ENCODE measurements around the gene FYN. TPM values are rescaled to one million over a fixed set of nuclear protein-coding genes. Genes with fewer than 3 reads are reported as not detected.

The FYN gene
- total RNA-seq, 4 donors from 2014 or later, result 55.3 to 249 (median 74.3) TPM

- H3K9me3 ChIP-seq, result no peaks in the 10 kb centered on the region
- H3K4me3 ChIP-seq, result no peak overlapping the region
- no peak for DNase-seq
- H3K36me3 ChIP-seq, result no peaks in the 10 kb centered on the region
- no peaks in the 10 kb centered on the region for H3K27me3 ChIP-seq
- no peak overlapping the region for H3K27ac ChIP-seq
- no peak for TF ChIP-seq POLR2A (IDR thresholded peaks at IDR 0.05)
- TF ChIP-seq, protein P1, sequence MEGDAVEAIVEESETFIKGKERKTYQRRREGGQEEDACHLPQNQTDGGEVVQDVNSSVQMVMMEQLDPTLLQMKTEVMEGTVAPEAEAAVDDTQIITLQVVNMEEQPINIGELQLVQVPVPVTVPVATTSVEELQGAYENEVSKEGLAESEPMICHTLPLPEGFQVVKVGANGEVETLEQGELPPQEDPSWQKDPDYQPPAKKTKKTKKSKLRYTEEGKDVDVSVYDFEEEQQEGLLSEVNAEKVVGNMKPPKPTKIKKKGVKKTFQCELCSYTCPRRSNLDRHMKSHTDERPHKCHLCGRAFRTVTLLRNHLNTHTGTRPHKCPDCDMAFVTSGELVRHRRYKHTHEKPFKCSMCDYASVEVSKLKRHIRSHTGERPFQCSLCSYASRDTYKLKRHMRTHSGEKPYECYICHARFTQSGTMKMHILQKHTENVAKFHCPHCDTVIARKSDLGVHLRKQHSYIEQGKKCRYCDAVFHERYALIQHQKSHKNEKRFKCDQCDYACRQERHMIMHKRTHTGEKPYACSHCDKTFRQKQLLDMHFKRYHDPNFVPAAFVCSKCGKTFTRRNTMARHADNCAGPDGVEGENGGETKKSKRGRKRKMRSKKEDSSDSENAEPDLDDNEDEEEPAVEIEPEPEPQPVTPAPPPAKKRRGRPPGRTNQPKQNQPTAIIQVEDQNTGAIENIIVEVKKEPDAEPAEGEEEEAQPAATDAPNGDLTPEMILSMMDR (IDR thresholded peaks at IDR 0.05), result no peak
- H3K4me1 ChIP-seq, result peaks cover 0 to 4% (median 0%) of the 10 kb centered on the region in 4 donors
Measured at GRCh38 chr6:111875741-111876140, 2.5 kb upstream of the FYN start.

GRCh38 chr6:111874025-111874415, 768 bp upstream of the FYN start:
- Histone ChIP-seq H3K27me3 (no peaks in the 10 kb centered on the region), H3K4me1 (peaks cover 0 to 4% (median 0%) of the 10 kb centered on the region in 4 donors), H3K4me3 (peak overlapping the region in 3 of 4 donors; percentile 73 to 87 (median 78)), H3K27ac (peak overlapping the region in 3 of 4 donors; percentile 80 to 88 (median 87)), H3K9me3 (no peaks in the 10 kb centered on the region), H3K36me3 (no peaks in the 10 kb centered on the region)
- TF ChIP-seq POLR2A (IDR thresholded peaks at IDR 0.05), result no peak
- TF ChIP-seq, protein P1 (IDR thresholded peaks at IDR 0.05), result no peak
- peak in 2 of 3 donors; percentile 71 to 76 for DNase-seq

GRCh38 chr6:111872401-111873177, 663 bp downstream of the FYN start:
- Histone ChIP-seq H3K9me3 (no peaks in the 10 kb centered on the region), H3K4me3 (peak overlapping the region; percentile 73 to 87 (median 78)), H3K36me3 (no peaks in the 10 kb centered on the region), H3K27me3 (no peaks in the 10 kb centered on the region), H3K27ac (peak overlapping the region; percentile 80 to 92 (median 88)), H3K4me1 (peaks cover 0 to 4% (median 0%) of the 10 kb centered on the region in 4 donors)
- TF ChIP-seq, protein P1 (IDR thresholded peaks at IDR 0.05), result no peak
- no peak for TF ChIP-seq POLR2A (IDR thresholded peaks at IDR 0.05)
- DNase-seq, result peak; percentile 59 to 69 (median 61)

DNA sequence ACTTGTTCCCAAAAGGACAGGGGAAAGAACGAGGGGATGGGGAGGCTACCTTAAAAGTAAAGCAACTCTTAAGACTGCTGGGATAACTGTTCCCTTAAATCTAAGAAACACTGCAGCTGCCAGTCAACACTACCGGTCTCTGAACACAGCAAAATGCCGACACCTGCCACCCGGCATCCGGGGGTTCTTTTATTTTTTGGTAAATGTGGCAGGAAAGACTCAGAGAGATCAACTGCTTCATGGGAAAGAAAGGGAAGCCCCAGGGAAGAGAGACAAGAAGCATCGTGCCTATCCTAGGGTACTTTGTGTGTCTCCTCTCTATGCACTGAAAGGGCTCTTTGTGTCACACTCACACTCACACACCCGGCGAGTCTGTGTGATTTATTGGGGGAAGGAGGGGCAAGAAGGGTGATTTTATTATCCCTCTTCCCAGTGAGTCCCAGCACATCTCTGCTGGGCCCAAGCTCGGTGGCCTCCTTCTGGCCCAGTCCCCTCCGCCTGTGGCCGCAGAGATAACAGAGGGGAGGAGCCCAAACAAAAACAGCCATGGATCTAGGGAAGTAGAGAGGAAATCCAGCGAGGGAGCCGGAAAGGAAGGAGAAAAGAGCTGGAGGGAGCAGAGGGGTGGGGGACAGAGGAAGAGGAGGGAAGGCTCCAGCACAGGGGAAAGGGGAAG, 1.4 kb downstream of the FYN start:
- TF ChIP-seq, protein P1 (IDR thresholded peaks at IDR 0.05), result no peak
- peaks cover 0 to 4% (median 0%) of the 10 kb centered on the region in 4 donors for H3K4me1 ChIP-seq
- H3K9me3 ChIP-seq, result no peaks in the 10 kb centered on the region
- H3K4me3 ChIP-seq, result peak overlapping the region; percentile 73 to 87 (median 78)
- H3K36me3 ChIP-seq, result no peaks in the 10 kb centered on the region
- peak in 1 of 3 donors; percentile 25 for DNase-seq
- H3K27me3 ChIP-seq, result no peaks in the 10 kb centered on the region
- peak overlapping the region; percentile 80 to 92 (median 88) for H3K27ac ChIP-seq

- H3K9me3 ChIP-seq, result no peaks in the 10 kb centered on the region
- H3K27me3 ChIP-seq, result no peaks in the 10 kb centered on the region
- peak overlapping the region; percentile 80 to 92 (median 88) for H3K27ac ChIP-seq
- peaks cover 0 to 4% (median 0%) of the 10 kb centered on the region in 4 donors for H3K4me1 ChIP-seq
- peak in 2 of 3 donors; percentile 48 to 63 for DNase-seq
- no peaks in the 10 kb centered on the region for H3K36me3 ChIP-seq
- H3K4me3 ChIP-seq, result peak overlapping the region; percentile 73 to 87 (median 78)
- no peak for TF ChIP-seq POLR2A (IDR thresholded peaks at IDR 0.05)
- TF ChIP-seq, protein P1 (IDR thresholded peaks at IDR 0.05), result no peak
Measured at GRCh38 chr6:111871207-111871606, 2.0 kb downstream of the FYN start.
